Skeletal muscle satellite cell (primary cell): ENCODE results near the gene EPAS1. TPM values are rescaled to one million over a fixed set of nuclear protein-coding genes. Genes with fewer than 3 reads are reported as not detected.

Experiments
- H3K27me3 ChIP-seq: 2 replicates; pipeline ENCODE4 v1.7.0; 2013; ENCODE audit warnings: low read length; ENCODE audit not compliant: control insufficient read depth, insufficient read depth
- H3K36me3 ChIP-seq: 2 replicates; pipeline ENCODE4 v1.7.0; 2013; ENCODE audit warnings: mild to moderate bottlenecking, control low read depth, low read length; ENCODE audit not compliant: insufficient read depth
- H3K4me1 ChIP-seq: 2 replicates; pipeline ENCODE4 v1.7.0; 2013; ENCODE audit warnings: low read length; ENCODE audit not compliant: control insufficient read depth, insufficient read depth
- H3K4me2 ChIP-seq: 2 replicates; pipeline ENCODE4 v1.7.0; 2013; ENCODE audit warnings: mild to moderate bottlenecking, low read length
- H3K4me3 ChIP-seq: 2 replicates; pipeline ENCODE4 v1.7.0; 2013; ENCODE audit warnings: low read length
- H3K9ac ChIP-seq: 2 replicates; pipeline ENCODE4 v1.7.0; 2013; ENCODE audit warnings: mild to moderate bottlenecking, low read depth, low read length, moderate library complexity
- H3K9me3 ChIP-seq: replicated peaks from 2 replicates; pipeline ENCODE4 v1.7.0; 2013; ENCODE audit warnings: mild to moderate bottlenecking, control low read depth, low read length
- small RNA-seq: library from RNA; depleted of rRNA; stranded (forward); fragments of <200 nt; gene quantifications from one replicate; pipeline ENCODE3, GENCODE V24; 2012

Gene EPAS1

GRCh38 chr2:46430992-46431391, 133.8 kb downstream of the EPAS1 start:
- Histone ChIP-seq H3K4me1 (no peaks in the 10 kb centered on the region), H3K9me3 (no peaks in the 10 kb centered on the region), H3K4me3 (no peak overlapping the region), H3K27me3 (peaks cover 19% of the 10 kb centered on the region), H3K36me3 (no peaks in the 10 kb centered on the region), H3K9ac (no peak overlapping the region), H3K4me2 (no peak overlapping the region)

- Histone ChIP-seq H3K4me3 (no peak overlapping the region), H3K9me3 (no peaks in the 10 kb centered on the region), H3K9ac (no peak overlapping the region), H3K27me3 (peaks cover 19% of the 10 kb centered on the region), H3K36me3 (no peaks in the 10 kb centered on the region), H3K4me1 (no peaks in the 10 kb centered on the region), H3K4me2 (no peak overlapping the region)
Measured at GRCh38 chr2:46431481-46432235, 134.5 kb downstream of the EPAS1 start.

- Histone ChIP-seq H3K36me3 (no peaks in the 10 kb centered on the region), H3K4me1 (no peaks in the 10 kb centered on the region), H3K9ac (no peak overlapping the region), H3K4me3 (no peak overlapping the region), H3K4me2 (no peak overlapping the region), H3K9me3 (no peaks in the 10 kb centered on the region), H3K27me3 (peaks cover 43% of the 10 kb centered on the region)
Measured at GRCh38 chr2:46434851-46435273, 137.7 kb downstream of the EPAS1 start.

GRCh38 chr2:46435353-46435752, 138.1 kb downstream of the EPAS1 start:
- Histone ChIP-seq H3K27me3 (peaks cover 48% of the 10 kb centered on the region), H3K4me3 (no peak overlapping the region), H3K9me3 (no peaks in the 10 kb centered on the region), H3K4me2 (no peak overlapping the region), H3K4me1 (no peaks in the 10 kb centered on the region), H3K36me3 (no peaks in the 10 kb centered on the region), H3K9ac (no peak overlapping the region)

DNA sequence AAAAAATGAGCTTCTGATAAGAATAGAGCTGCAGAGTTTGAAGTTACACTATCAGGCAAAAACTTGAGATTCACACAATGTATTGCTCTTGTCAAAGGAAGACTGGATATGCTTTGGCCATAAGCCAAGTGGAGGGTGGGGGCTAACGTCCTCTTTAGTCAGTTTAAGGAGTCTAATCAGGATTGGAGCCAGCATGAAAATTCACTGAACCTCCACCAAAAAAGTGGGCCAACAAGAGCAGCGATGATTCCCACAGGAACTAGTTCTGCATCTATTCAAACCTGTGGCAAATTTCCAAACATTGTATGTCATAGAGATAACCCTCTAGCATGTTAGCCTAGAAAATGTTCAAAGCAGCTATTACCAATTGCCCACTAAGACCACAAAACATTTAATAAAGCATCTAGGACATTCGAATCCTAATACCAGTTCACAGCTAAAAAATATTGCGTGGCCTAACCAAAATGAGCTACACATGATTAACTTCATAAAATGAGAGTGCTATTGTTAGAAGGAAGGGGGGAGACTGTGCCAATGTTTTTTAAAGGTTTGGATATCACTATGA, 138.7 kb downstream of the EPAS1 start:
- no peaks in the 10 kb centered on the region for H3K4me1 ChIP-seq
- H3K36me3 ChIP-seq, result no peaks in the 10 kb centered on the region
- H3K4me2 ChIP-seq, result no peak overlapping the region
- peaks cover 53% of the 10 kb centered on the region for H3K27me3 ChIP-seq
- no peak overlapping the region for H3K9ac ChIP-seq
- no peaks in the 10 kb centered on the region for H3K9me3 ChIP-seq
- H3K4me3 ChIP-seq, result no peak overlapping the region

Small RNAs within 50 kb of the gene (small RNA-seq; reads per million reads assigned to genes)
- not detected for gene RF00017
